K562 (cell line): ENCODE measurements around the gene LAMP1. TPM values are rescaled to one million over a fixed set of nuclear protein-coding genes. Genes with fewer than 3 reads are reported as not detected.

ENCODE experiments used
- ARID3B ChIP-seq: fragments of 250-450 bp; sonication (Bioruptor Pico); IDR thresholded peaks from 2 replicates; pipeline ENCODE4 v1.4.0; 2020; ENCODE audit warnings: borderline replicate concordance
- CTCF ChIP-seq, 3 experiments: IDR thresholded peaks in 2 of 3; conservative IDR thresholded peaks in 1 of 3; 2 replicates each; pipeline ENCODE4 v1.5.1; 2011 to 2012; ENCODE audit warnings: low read length in 3 of 3, mild to moderate bottlenecking in 3 of 3, control low read depth in 2 of 3, improper control_type of control experiment in 1 of 3, inconsistent platforms in 1 of 3, low read depth in 1 of 3, mixed read lengths in 1 of 3, moderate library complexity in 1 of 3; ENCODE audit not compliant: insufficient read depth in 2 of 3
- EGR1 ChIP-seq: fragments of 450-650 bp; conservative IDR thresholded peaks from 2 replicates; pipeline ENCODE4 v1.6.1; 2017; ENCODE audit warnings: mild to moderate bottlenecking
- FIP1L1 ChIP-seq: fragments of 200-400 bp; formaldehyde crosslinking; IDR thresholded peaks from 2 replicates; pipeline ENCODE4 v1.6.1; 2018; ENCODE audit warnings: mild to moderate bottlenecking, low read depth, low read length; ENCODE audit not compliant: poor library complexity, severe bottlenecking
- GABPB1 ChIP-seq: sonication (generic); formaldehyde crosslinking; IDR thresholded peaks from 2 replicates; pipeline ENCODE4 v1.8.0; 2022; ENCODE audit warnings: mild to moderate bottlenecking, missing genetic modification reagents
- GTF2A2 ChIP-seq: IDR thresholded peaks from 2 replicates; pipeline ENCODE4 v1.6.1; 2016; ENCODE audit warnings: mild to moderate bottlenecking, missing genetic modification characterization, missing compliant biosample characterization
- ILF3 ChIP-seq: fragments of 450-650 bp; IDR thresholded peaks from 2 replicates; pipeline ENCODE4 v1.6.1; 2018; ENCODE audit warnings: antibody characterized with exemption, mild to moderate bottlenecking, moderate library complexity, borderline replicate concordance
- KDM2B ChIP-seq: fragments of 250-450 bp; sonication (Bioruptor Pico); IDR thresholded peaks from 2 replicates; pipeline ENCODE4 v1.8.0; 2021; ENCODE audit warnings: mild to moderate bottlenecking, moderate library complexity
- MCM2 ChIP-seq: fragments of 450-650 bp; IDR thresholded peaks from 2 replicates; pipeline ENCODE4 v1.6.1; 2017; ENCODE audit warnings: low read depth, mild to moderate bottlenecking
- NEUROD1 ChIP-seq: fragments of 150-350 bp; IDR thresholded peaks from 2 replicates; pipeline ENCODE4 v1.6.1; 2014; ENCODE audit warnings: borderline replicate concordance, low read length, low read depth; ENCODE audit not compliant: partially characterized antibody
- RHOXF2B ChIP-seq: fragments of 250-450 bp; sonication (Bioruptor Pico); conservative IDR thresholded peaks from 2 replicates; pipeline ENCODE4 v1.5.1; 2021
- RNF2 ChIP-seq: sonication (generic); IDR thresholded peaks from 2 replicates; pipeline ENCODE4 v1.6.1; 2016
- SIN3B ChIP-seq: fragments of 450-650 bp; IDR thresholded peaks from 2 replicates; pipeline ENCODE4 v1.6.1; 2017; ENCODE audit warnings: low read depth, mild to moderate bottlenecking, moderate library complexity
- SMARCB1 ChIP-seq: IDR thresholded peaks from 2 replicates; pipeline ENCODE4 v1.6.1; 2011; ENCODE audit warnings: improper control_type of control experiment, low read depth; ENCODE audit not compliant: insufficient read length
- TAF9B ChIP-seq: fragments of 450-650 bp; IDR thresholded peaks from 2 replicates; pipeline ENCODE4 v1.6.1; 2018; ENCODE audit warnings: mild to moderate bottlenecking; ENCODE audit not compliant: partially characterized antibody
- TEAD4 ChIP-seq, 2 experiments: sonication (generic) in 1 of 2; formaldehyde crosslinking in 1 of 2; IDR thresholded peaks; 2 replicates each; pipeline versions ENCODE4 v1.6.1 to v1.8.0; 2012 to 2022; ENCODE audit warnings: borderline replicate concordance in 1 of 2, inconsistent platforms in 1 of 2, low read length in 1 of 2, mild to moderate bottlenecking in 1 of 2, missing genetic modification reagents in 1 of 2
- TRIM25 ChIP-seq: fragments of 450-650 bp; IDR thresholded peaks from 2 replicates; pipeline ENCODE4 v1.7.0; 2016; ENCODE audit warnings: borderline replicate concordance
- ZNF224 ChIP-seq: sonication (generic); formaldehyde crosslinking; IDR thresholded peaks from 2 replicates; pipeline ENCODE4 v1.8.0; 2022; ENCODE audit warnings: mild to moderate bottlenecking, missing genetic modification reagents
- ZNF24 ChIP-seq: fragments of 450-650 bp; IDR thresholded peaks from 2 replicates; pipeline ENCODE4 v1.6.1; 2016
- ZNF280B ChIP-seq: fragments of 250-450 bp; sonication (Bioruptor Pico); IDR thresholded peaks from 2 replicates; pipeline ENCODE4 v1.5.1; 2021; ENCODE audit warnings: mild to moderate bottlenecking
- ZNF436 ChIP-seq: fragments of 250-450, 450-650 bp; sonication (Bioruptor Pico); formaldehyde crosslinking; IDR thresholded peaks from 2 replicates; pipeline ENCODE4 v1.7.0; 2020; ENCODE audit warnings: mild to moderate bottlenecking
- ZNF561 ChIP-seq: fragments of 450-650 bp; formaldehyde crosslinking; conservative IDR thresholded peaks from 2 replicates; pipeline ENCODE4 v1.4.0; 2020; ENCODE audit warnings: mild to moderate bottlenecking, moderate library complexity
- ZNF79 ChIP-seq: fragments of 250-450 bp; sonication (Bioruptor Pico); IDR thresholded peaks from 2 replicates; pipeline ENCODE4 v1.4.0; 2020; ENCODE audit warnings: low read depth, mild to moderate bottlenecking, moderate library complexity
- polyA plus RNA-seq, 8 experiments: library from polyadenylated mRNA; depleted of rRNA in 4 of 8; stranded (reverse) in 5 of 8; unstranded in 3 of 8; fragments of >200 nt; fragmentation: Nextera tagmentation in 2 of 8; fragmentation: Illumina TruSeq in 1 of 8; extraction: Ambion mirVana in 2 of 8; extraction: Trizol in 1 of 8; gene quantifications; 2 replicates each; pipeline versions ENCODE4 v1.2.1 to v1.2.3, GENCODE V29; 2011 to 2014; ENCODE audit warnings: inconsistent platforms in 1 of 8, missing spikeins in 1 of 8
- total RNA-seq, 7 experiments: library from RNA; depleted of rRNA in 6 of 7; stranded (reverse); fragments of >200 nt in 6 of 7; fragmentation: Illumina TruSeq in 2 of 7; extraction: Trizol in 2 of 7; gene quantifications; 2 replicates each; pipeline versions ENCODE4 v1.2.1 to v1.2.3, GENCODE V29; 2011 to 2021; ENCODE audit warnings: low replicate concordance in 1 of 7

LAMP1 gene
- total and polyA plus RNA-seq, 9 of the 15 experiments (the other 6 are each of a cell fraction or from before 2014, with no cell fraction given), result 2.2 to 70.1 (median 30.5) TPM

GRCh38 chr13:113296823-113297369 lies at the start of gene LAMP1 (continued):
- no peak; a peak in 1 of 6 replicates for TF ChIP-seq CTCF (IDR thresholded peaks at IDR 0.05 in 2 of 3, conservative IDR thresholded peaks at IDR 0.05 in 1 of 3; ENCODE audit: insufficient read depth in 2 of 3, low read depth in 1 of 3, low read length in 3 of 3)
- TF ChIP-seq EGR1, result peak; percentile 80
- TF ChIP-seq ZNF436, result no peak
- peak; percentile 85; the same call in 1 of the 2 replicates for TF ChIP-seq RHOXF2B
- TF ChIP-seq ILF3, result 0 out of 2 replicates have a peak, but pooled peaks have one; percentile 76
- no peak; the same call in 1 of the 2 replicates for TF ChIP-seq TEAD4 (IDR thresholded peaks at IDR 0.05; ENCODE audit: low read length)
- TF ChIP-seq TEAD4 (CRISPR knock-in tag; IDR thresholded peaks at IDR 0.05; ENCODE audit: borderline replicate concordance), result no peak; the same call in 1 of the 2 replicates
- TF ChIP-seq TRIM25, result no peak
- TF ChIP-seq TAF9B, result peak; percentile 75
- peak; percentile 100 for TF ChIP-seq SIN3B
- no peak for TF ChIP-seq ZNF561 (CRISPR knock-in tag)
- TF ChIP-seq SMARCB1, result no peak
- peak; percentile 87; the same call in 1 of the 2 replicates for TF ChIP-seq ZNF224 (CRISPR knock-in tag)
- no peak for TF ChIP-seq ARID3B
- no peak for TF ChIP-seq ZNF24
- TF ChIP-seq FIP1L1, result no peak
- TF ChIP-seq KDM2B (CRISPR knock-in tag), result no peak
- TF ChIP-seq RNF2, result peak; percentile 84
- peak; percentile 76; the same call in 1 of the 2 replicates for TF ChIP-seq GABPB1 (CRISPR knock-in tag)
- TF ChIP-seq ZNF79, result no peak
- TF ChIP-seq ZNF280B (CRISPR knock-in tag), result no peak
- peak; percentile 38 for TF ChIP-seq NEUROD1
- TF ChIP-seq MCM2, result no peak
- TF ChIP-seq GTF2A2 (tag), result no peak
